ENCODE data around the gene MINAR2.

Gene MINAR2

GRCh38 chr5:129747572-129748407, at the start of gene MINAR2:
Gene MINAR2, plus strand, starts transcription at chr5:129748094. Its CDS starts 97 bp downstream, at chr5:129748191.
- no peak for DNase-seq (ENCODE audit: low spot score)

DNA sequence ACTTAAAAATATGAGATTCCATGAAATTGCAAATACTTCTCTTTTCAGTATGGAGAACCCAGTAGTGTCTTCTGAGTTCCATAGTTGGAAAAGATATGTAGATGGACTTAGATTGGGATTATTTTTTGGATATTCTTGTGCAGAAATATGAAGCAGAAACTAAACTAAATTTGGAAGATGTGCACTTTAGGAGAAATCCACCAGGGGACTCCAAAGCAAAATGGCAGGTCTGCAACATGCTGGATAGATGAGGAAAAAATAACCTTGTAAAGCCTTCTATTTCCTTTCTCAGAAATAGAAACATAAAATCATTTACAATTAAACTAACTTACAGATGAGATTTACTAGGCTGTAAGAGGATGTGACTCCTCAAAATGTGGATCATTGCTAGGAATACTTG, 49.2 kb upstream of the MINAR2 start:
- DNase-seq (ENCODE audit: low spot score), result no peak

GRCh38 chr5:129716235-129716634, 31.7 kb upstream of the MINAR2 start:
- no peak for DNase-seq (ENCODE audit: low spot score)

GRCh38 chr5:129716651-129717050, 31.2 kb upstream of the MINAR2 start:
- no peak for DNase-seq (ENCODE audit: low spot score)

DNA sequence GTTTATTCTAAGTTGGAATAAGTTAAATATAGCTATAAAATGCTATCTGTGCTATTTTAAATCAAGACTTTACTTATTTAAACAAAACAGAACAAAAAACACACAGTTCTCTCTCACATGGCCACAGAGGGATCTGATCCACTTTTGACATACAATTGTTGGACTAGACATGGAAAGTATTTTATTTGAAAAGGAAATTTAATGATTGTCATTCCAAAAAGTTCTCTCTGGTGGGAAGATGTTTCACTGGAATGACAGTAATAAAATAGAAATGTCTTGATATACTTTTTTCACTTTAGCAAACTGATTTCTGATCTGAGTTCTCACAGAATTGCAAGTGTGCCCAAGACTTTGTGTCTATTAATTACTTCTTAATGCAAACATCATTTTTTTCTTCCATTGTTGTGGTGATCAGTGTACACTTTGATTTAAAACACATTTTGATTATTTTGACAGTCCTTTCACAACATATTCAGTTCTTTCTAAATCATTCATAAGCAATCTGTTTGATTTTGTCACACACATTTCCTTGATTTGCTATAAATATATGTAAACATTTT, 30.1 kb upstream of the MINAR2 start:
- no peak for DNase-seq (ENCODE audit: low spot score)

GRCh38 chr5:129718471-129719090, 29.3 kb upstream of the MINAR2 start:
- no peak for DNase-seq (ENCODE audit: low spot score)

GRCh38 chr5:129724222-129724621, 23.7 kb upstream of the MINAR2 start:
- no peak for DNase-seq (ENCODE audit: low spot score)

GRCh38 chr5:129724647-129725046, 23.2 kb upstream of the MINAR2 start:
- no peak for DNase-seq (ENCODE audit: low spot score)

- DNase-seq (ENCODE audit: low spot score), result no peak
Observed at GRCh38 chr5:129739773-129740172, 8.1 kb upstream of the MINAR2 start.

- DNase-seq (ENCODE audit: low spot score), result no peak
Observed at GRCh38 chr5:129743541-129744187, 4.2 kb upstream of the MINAR2 start.

DNA sequence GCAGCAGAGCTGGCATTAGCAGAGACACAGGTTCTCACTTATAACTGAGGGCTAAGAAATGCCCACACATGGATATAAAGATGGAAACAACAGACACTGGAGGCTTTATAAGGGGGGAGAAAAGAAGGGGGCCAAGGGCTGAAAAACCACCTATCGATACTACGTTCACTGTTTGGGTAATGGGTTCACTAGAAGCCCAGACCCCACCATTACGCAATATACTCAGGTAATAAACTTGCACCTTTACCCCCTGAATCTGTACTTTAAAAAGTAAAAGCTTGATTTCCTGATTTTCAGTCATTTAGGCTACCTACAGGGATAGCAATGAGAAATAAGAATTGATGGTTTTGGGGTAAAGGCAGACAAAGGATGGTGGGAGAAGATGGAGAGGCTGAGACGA, 1.9 kb upstream of the MINAR2 start:
- DNase-seq (ENCODE audit: low spot score), result no peak

- DNase-seq (ENCODE audit: low spot score), result no peak
Observed at GRCh38 chr5:129746876-129747275, 1.0 kb upstream of the MINAR2 start.

DNA sequence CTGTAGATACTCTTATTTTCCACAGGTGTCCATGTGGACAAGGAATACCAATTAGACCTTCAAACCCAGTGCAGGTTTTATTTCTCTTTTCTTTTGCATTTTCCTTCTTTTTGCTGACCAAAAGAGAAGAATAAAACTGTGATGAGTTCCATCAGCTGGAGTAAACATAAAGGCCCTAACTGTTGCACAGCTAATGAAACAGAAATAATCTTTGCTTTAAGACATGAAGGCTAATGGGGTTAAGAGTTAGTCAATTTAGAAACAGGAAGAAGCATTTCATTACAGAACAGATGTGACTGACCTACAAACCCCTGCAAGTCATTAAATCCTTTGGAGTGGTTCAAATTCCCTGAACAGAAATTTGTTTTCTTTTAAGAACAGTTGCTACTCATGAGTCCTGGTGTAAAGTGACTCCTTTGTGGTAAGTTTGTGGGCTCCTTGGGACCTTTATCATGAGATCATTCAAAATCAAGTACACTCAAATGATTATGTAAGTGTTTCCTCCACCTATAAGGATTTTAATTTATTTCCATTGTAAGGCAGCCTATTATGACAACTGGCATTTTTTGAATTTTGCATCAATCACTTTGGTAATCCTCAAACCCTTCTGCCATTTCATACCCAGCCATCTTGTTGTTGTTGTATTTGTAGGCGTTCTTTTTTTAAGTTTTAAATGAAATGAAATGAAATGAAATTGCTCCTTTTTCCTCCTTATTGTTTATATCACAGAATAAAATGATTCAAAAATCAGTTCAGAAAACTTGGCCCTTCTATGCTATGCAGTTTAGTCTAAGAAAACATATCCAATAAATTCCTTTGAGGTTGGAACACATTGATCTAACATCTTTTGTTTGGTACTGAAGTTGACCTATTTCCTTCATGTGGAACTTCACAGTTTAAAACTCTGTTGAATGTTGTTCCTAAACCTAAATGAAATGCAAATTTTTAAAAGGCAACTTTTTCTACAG, 1.3 kb downstream of the MINAR2 start:
- DNase-seq (ENCODE audit: low spot score), result no peak

GRCh38 chr5:129760636-129761325, 12.9 kb downstream of the MINAR2 start:
- no peak for DNase-seq (ENCODE audit: low spot score)

- DNase-seq (ENCODE audit: low spot score), result no peak
Observed at GRCh38 chr5:129763651-129764050, 15.8 kb downstream of the MINAR2 start.

DNA sequence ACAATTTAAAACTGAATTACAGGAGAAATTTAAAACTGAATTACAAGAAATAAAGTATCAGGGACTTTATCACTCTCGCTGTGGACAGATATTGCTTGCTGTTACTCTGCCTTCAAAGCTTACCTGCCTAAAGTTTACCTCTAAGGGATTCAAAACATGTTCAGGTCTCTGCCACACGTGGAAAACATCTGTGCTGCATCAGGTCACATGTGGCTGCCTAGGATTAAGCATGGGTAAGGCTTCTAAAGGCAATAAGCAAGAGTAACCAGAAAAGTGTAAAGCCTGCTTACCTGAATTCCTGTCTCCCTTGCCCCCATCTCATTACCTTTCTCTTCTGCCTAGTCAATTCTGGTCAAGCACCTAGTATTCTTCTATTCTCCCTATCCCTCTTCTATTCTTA, 18.9 kb downstream of the MINAR2 start:
- no peak for DNase-seq (ENCODE audit: low spot score)

- DNase-seq (ENCODE audit: low spot score), result peak; percentile 81
Observed at GRCh38 chr5:129767927-129768380, 20.1 kb downstream of the MINAR2 start.

GRCh38 chr5:129768735-129769134, 20.8 kb downstream of the MINAR2 start:
- DNase-seq (ENCODE audit: low spot score), result no peak

DNA sequence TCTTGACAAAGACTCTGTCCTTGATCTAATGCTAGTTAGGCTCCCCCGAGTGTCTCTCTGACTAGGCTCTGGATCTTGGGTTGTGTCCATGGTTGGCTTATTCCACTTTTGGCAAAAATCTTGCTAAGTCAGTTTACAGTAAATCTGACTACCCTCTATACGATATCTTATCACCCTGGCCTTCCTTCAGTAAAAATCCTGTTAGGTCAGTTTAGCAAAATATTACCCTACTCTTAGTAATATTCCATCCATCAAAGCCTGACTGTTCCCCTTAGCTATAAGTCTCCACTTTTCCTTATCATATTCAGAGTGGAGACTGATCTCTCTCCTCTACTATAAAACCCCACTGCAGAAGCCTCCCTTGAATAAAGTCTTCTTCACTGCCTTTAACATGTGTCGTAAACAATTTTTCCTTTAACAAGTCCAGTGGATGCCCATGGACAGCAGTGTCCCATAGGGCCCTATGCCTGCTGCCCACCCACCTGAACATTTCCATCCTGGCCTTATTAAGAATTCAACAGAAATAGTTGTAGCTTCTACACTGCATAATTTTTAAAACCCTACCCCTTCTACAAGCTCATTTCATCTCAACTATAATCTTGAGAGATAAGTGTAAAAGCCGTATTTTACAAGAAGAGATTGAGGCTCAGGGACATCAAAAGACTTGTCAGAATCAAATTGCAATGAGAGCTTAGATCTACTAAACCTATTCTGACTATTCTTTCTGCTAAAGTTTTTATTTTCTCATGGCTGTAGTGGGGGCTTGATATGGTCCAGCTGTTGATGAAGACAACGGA, 22.3 kb downstream of the MINAR2 start:
- no peak for DNase-seq (ENCODE audit: low spot score)
